HG03457 (cell line): ENCODE results near the gene CLEC11A.
A peak's percentile ranks its signal among the peaks of the same experiment; 100 is the strongest.

Experiments
- ATAC-seq: cut with Tn5 transposase; IDR thresholded peaks from one replicate; pipeline ENCODE4 v1.9.1; 2021; ENCODE audit warnings: moderate number of reproducible peaks; ENCODE audit not compliant: unreplicated experiment

CLEC11A gene, protein sequence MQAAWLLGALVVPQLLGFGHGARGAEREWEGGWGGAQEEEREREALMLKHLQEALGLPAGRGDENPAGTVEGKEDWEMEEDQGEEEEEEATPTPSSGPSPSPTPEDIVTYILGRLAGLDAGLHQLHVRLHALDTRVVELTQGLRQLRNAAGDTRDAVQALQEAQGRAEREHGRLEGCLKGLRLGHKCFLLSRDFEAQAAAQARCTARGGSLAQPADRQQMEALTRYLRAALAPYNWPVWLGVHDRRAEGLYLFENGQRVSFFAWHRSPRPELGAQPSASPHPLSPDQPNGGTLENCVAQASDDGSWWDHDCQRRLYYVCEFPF

GRCh38 chr19:50723069-50723468, at the start of gene CLEC11A:
Gene CLEC11A, plus strand, starts transcription at chr19:50723364. Its CDS starts 162 bp downstream, at chr19:50723526.
- no peak for ATAC-seq

GRCh38 chr19:50676625-50677197, 46.5 kb upstream of the CLEC11A start:
- no peak for ATAC-seq

DNA sequence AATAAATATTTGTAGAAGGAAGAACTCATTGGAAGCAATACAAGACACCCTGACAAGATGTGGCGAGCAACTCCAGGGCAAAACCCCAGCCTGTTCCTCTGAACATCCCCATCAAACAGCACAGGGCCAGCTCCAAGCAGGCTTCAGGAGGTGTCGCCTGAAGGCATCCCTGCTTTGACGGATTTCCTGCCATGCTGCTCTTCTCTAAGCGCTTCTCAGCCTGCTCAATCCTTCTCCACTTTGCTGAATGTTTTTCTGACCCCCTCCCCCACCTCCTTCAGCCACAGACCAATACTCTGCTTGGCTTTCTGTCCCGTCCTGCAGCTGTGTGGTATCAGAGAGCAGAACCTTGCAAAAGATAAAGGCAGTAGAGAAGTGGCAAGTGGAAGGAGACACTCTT, 45.5 kb upstream of the CLEC11A start:
- no peak for ATAC-seq

DNA sequence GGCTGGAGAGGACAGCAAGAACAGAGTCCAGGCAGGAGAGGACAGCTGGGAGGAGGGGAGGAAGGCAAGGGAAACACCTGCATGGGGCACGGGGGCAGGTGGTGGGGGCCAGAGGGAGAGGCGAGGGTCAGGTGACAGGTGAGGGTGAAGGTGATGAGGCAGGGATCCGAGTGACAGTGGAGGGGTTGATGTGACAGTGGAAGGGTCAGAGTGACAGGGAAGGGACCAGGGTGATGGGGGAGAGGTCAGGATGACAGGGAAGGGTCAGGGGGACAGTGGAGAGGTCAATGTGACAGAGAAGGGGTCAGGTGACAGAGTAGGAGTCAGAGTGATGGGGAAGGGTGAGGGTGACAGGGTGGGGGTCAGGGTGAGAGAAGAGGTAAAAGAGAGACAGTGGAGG, 44.8 kb upstream of the CLEC11A start:
- no peak for ATAC-seq

- peak; percentile 83 for ATAC-seq
Measured at GRCh38 chr19:50679177-50680125, 43.7 kb upstream of the CLEC11A start.

GRCh38 chr19:50686310-50687032, 36.7 kb upstream of the CLEC11A start:
- ATAC-seq: no peak

DNA sequence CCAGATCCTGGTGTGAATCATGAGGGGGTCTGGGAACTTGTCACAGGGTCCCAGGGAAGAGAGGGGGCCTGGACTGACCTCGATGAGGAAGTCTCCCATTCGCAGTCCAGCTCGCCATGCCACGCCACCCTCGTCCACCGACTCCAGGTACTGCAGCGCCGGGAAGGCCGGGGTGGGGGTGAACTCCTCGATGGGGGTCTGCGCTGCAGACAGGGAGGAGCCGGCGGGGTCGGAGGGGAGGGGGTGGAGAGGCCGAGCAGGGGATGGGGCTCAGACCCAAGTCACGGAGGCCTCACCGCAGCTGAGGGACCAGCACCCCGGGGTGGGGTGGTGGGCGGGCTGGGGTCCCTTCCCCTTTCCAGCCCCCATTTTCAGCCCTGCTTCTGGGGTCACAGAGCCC, 34.4 kb upstream of the CLEC11A start:
- no peak for ATAC-seq

DNA sequence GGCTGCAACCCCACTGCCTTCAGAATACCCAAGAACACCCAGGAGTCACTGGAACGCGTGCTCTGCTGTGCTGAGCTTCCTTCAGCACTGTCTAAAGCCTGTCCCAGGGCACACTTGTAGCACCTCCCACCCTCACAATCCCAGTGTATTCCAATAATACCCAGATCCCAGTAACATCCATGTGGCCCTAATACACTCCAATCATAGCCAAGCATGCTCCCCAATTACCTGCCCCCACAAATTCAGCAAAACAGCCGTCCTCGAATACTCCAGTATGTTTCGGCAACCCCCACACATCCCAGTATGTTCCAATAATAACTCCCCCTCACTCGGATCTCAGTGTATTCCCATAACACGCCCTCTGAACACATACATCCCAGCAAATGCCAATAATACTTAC, 32.7 kb upstream of the CLEC11A start:
- no peak for ATAC-seq

DNA sequence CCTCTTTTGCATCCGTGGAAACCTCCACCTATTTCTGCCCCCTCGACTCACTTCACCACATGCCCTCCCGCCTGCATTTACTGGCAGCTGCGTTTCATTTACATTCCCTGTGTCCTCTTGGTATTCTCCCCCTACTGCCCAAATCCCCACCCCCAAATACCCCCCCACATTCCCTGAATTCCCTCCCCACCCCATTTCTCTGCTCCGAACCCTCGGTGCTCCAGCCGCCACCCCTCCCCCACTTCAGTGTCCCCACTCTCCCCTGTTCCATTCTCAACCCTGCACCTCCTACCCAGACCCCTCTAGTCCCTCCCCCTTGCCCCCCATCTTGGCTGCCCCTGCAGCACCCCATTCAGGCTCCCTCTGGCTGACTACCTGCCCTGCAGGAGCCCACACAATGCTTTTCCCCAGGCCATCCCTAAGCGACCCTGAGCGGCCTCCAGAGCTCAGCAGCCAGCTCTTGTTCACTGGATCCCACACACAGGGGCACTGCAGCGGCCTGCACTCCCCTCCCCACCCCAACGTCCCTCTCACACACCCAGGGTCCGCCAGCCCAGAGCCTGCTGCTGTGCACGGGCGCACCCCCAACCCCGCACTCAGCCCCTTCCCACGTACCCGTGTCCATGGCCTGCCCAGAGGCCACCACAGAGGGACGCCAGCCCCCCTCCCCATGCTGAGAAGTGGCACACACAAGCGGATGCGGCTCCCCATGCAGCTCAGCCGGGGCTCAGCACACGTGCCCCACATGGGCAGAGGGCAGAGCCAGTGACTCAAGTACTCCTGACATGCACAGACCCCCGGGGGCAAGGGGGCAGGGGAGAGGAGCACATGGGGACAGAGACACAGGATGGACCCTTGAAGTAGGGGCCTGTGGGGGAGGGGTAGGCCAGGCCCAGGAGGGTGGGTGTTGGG, 29.8 kb upstream of the CLEC11A start:
- no peak for ATAC-seq

DNA sequence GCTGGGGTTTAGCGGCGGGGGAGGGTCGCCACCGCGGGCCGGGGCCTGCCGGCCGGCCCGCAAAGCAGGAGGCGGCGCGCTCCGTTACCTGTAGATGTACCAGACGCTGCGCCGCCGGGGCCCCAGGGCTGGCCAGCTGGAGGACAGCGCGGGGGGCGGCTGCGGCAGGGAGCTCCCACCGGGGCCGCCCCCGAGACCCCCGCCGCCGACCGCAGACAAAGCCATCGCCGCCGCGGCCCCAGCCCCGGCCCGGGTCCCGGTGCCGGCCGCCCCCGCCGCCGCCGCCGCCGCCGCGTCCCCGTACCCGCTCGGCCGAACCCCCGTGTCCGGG, 28.4 kb upstream of the CLEC11A start:
- ATAC-seq: no peak

- no peak for ATAC-seq
Measured at GRCh38 chr19:50695251-50696093, 27.7 kb upstream of the CLEC11A start.

- ATAC-seq: no peak
Measured at GRCh38 chr19:50696094-50696483, 27.1 kb upstream of the CLEC11A start.

DNA sequence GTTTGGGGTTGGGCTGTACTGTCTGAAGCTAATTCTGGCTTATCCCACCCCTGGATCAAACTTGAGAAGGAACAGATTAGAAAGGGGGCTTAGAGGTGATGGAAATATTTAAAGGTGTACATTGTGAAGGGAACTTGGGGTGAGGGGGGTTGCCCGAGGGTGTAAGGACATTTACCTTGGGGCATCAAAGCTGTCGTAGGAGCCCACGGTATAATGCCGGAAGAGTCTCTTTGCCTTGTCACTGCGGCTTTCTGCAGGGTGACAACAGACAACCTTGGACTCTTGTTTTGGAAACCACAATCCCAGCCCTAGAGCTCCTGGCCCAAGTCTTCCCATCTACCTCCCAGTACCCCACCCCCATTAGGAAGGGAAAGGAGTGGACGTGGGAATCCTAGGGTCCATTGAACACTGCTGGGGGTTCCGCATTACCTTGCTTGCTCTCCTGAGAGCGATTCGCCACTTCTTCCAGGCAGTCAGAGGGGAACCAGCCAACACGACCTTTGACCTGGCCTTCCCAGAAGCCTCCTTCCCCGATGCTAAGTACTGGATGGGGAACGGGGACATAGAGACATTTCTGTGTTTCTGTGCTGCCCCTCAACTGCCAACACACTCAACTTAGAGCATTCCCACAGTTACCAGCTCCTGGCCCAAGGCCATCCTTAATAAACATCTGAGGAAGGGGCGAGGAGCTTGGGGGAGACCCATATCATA, 25.6 kb upstream of the CLEC11A start:
- no peak for ATAC-seq

DNA sequence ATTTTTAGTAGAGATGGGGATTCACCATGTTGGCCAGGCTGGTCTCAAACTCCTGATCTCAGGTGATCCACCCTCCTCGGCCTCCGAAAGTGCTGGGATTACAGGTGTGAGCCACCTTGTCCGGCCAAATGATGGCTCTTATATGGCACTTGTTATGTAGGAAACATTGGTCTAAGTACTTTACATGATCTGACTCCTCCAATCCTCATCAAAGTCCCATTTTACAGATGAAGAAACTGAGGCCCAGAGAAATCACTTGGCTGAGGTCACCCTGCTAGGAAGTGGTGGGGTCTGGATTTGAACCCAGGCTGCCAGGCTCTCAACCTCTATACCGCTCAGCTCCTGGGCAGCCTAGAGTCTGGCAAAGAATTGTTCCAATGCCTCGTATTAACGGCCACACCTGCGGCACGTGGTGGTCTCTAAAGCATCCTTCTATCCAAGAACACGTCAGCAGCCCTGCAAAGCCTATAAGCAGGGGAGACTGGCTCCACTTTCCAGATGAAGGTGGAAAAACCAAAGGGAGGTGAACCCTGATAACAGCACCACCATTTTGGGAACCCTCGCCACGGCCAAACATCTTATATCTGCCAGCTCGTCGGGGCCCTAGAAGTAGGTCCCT, 21.7 kb upstream of the CLEC11A start:
- no peak for ATAC-seq

DNA sequence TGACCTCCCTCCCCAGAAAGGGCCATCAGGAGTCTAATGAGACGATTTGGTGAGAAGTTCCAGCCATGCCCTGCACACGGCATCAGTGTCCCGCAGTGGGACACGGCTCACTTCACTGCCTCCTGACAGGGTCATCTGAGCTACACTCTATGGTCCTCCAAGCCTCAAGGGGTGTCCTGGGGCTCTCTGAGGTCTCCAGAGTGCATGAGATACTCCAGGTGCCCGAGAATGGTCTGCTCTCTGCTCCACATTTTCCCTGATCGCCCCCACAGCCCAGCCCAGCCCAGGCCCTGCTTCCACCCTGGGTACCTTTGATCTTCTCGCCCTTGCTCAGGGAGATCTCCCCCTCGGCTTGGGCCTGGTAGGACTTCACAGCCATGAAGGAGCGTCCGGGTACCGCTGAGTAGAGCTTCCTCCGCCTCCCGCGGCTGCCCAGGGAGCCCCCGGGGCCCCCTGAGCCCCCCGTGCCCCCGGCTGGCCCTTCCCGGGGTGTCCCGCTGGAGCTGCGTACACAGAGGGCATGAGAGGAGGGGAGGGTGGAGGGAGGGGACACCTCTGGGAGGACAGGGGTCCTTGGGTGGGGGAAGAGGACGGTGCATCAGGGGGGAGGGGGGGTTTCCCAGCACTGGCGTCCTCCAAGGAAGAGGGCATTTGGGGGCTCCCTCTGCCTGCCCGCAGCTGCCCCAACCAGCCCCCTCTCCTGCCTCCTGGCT, 20.9 kb upstream of the CLEC11A start:
- ATAC-seq: no peak

DNA sequence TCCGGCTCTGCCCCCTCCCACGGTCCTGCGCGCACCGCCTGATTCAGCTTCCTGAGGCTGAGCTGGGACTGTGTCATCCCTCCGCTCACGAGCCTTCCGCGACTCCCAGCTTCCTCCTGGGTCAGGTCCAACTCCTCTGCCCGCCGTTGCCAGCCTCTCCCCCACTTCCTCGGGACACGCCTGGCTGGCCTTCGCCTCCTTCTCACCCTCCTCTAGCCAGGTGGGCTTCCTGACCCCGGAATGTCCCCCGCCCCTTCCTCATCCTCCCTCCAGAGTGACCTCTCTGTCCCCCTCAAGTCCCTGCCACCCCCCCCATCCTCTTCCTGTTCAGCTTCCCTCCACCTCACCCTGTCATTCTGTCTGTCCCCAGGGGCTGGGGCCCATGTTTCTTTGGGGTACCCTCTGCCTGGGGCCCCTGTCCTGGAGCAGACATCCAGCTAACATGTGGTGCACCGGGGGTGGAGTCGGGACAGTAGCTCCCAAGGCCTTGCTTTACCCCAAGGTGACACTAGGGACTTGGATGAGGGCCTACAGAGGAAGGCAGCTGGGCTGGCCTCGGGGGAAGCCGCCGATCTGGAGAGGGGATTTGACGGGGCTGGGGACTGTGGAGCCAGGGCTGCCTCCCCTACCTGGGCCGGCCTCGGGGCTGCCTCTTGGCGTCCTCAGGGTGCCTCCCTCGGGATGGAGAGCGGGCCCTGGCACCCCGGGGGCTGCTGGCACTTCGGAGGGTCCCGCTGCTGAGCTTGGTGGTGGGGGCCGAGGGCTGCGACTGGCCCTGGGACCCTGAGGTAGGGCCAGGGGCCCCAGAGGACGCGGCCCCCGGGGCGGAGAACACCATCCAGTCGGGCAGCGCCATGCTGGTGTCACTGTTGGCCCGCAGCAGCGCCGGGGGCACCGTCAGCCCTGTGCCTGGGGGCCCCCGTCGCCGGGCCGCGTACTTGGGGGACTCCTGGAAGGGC, 20.0 kb upstream of the CLEC11A start:
- no peak for ATAC-seq
